HUDEP-2 (cell line): ENCODE data around the gene GDPD3.
A peak's percentile ranks its signal among the peaks of the same experiment; 100 is the strongest.
"Not testable (repeated sequence)": the region's sequence is repeated elsewhere in the genome, so short reads cannot be mapped to it uniquely, and the experiment has no call there.

Experiments
- DNase-seq, 76 experiments: peaks; one replicate each; lab custom pipeline; 2025; ENCODE audit not compliant: unreplicated experiment in 76 of 76; lab: John Stamatoyannopoulos, UW

Gene GDPD3

GRCh38 chr16:30125690-30126089, 12.4 kb upstream of the GDPD3 start:
- DNase-seq, result not testable (repeated sequence)

- no peak for DNase-seq
Measured at GRCh38 chr16:30124985-30125379, 11.6 kb upstream of the GDPD3 start.

- DNase-seq, result no peak
Measured at GRCh38 chr16:30122604-30123160, 9.3 kb upstream of the GDPD3 start.

- DNase-seq, result no peak
Measured at GRCh38 chr16:30121741-30122571, 8.6 kb upstream of the GDPD3 start.

- no peak for DNase-seq
Measured at GRCh38 chr16:30120340-30121105, 7.2 kb upstream of the GDPD3 start.

- DNase-seq, result no peak
Measured at GRCh38 chr16:30119428-30119827, 6.1 kb upstream of the GDPD3 start.

- DNase-seq, result no peak
Measured at GRCh38 chr16:30117768-30118167, 4.4 kb upstream of the GDPD3 start.

- no peak for DNase-seq
Measured at GRCh38 chr16:30116291-30117207, 3.2 kb upstream of the GDPD3 start.

GRCh38 chr16:30115238-30115637, 1.9 kb upstream of the GDPD3 start:
- DNase-seq, result no peak

- not testable (repeated sequence) for DNase-seq
Measured at GRCh38 chr16:30114833-30115232, 1.5 kb upstream of the GDPD3 start.

GRCh38 chr16:30114411-30114810, 1.1 kb upstream of the GDPD3 start:
- DNase-seq, result no peak

- DNase-seq, result no peak
Measured at GRCh38 chr16:30113711-30114333, 485 bp upstream of the GDPD3 start.

GRCh38 chr16:30112197-30113030, 923 bp downstream of the GDPD3 start:
- DNase-seq, result peak in 43 of 76 experiments; percentile 3 to 65 (median 33)

- DNase-seq, result no peak
Measured at GRCh38 chr16:30110661-30111060, 2.7 kb downstream of the GDPD3 start.

- peak in 22 of 76 experiments; percentile 4 to 34 (median 16) for DNase-seq
Measured at GRCh38 chr16:30108059-30108850, 5.1 kb downstream of the GDPD3 start.

GRCh38 chr16:30104492-30104891, 8.8 kb downstream of the GDPD3 start:
- DNase-seq, result no peak

GRCh38 chr16:30104090-30104489, 9.2 kb downstream of the GDPD3 start:
- no peak for DNase-seq

GRCh38 chr16:30096862-30097563, 16.3 kb downstream of the GDPD3 start:
- no peak for DNase-seq
